A549 (cell line): ENCODE measurements around the gene DIP2C. TPM values are rescaled to one million over a fixed set of nuclear protein-coding genes. Genes with fewer than 3 reads are reported as not detected.

Experiments
- ATAC-seq, 2 experiments: fragments of 200-7000 bp in 1 of 2; fragments of >200 bp in 1 of 2; cut with Nextera tagmentation in 1 of 2; cut with Tn5 transposase in 1 of 2; 3 replicates each; pipeline versions ENCODE4 v1.8.0 to v1.9.1; 2018 to 2020; ENCODE audit warnings: mild to moderate bottlenecking in 1 of 2, moderate library complexity in 1 of 2
- CTCF ChIA-PET: fragments of 300-600 bp; sonication (Branson Sonifier 250); formaldehyde crosslinking; extraction: SDS; loops from one replicate; lab custom pipeline; 2021; ENCODE audit warnings: antibody characterized with exemption, inconsistent platforms; lab: Yijun Ruan, JAX
- POLR2A ChIA-PET: fragments of 350-600 bp; formaldehyde crosslinking; extraction: SDS; loops from one replicate; lab custom pipeline; 2021; ENCODE audit warnings: antibody characterized with exemption, inconsistent platforms; lab: Yijun Ruan, JAX
- DNase-seq, 2 experiments: peaks; one replicate each; pipeline versions ENCODE4 v3.0.0 to v3.0.0-alpha.2; 2011 to 2016; ENCODE audit warnings: low read depth in 1 of 2, low spot score in 1 of 2
- FAIRE-seq: peaks from 2 replicates; lab custom pipeline; 2011; peaks lifted over from hg19 to GRCh38; lab: Jason Lieb, UNC
- H3K27ac ChIP-seq, 2 experiments: fragments of >200 bp; sonication (Bioruptor Twin); formaldehyde crosslinking; 3 replicates each; pipeline ENCODE4 v1.5.1; 2016 to 2017
- H3K4me1 ChIP-seq: fragments of >200 bp; sonication (Bioruptor Twin); formaldehyde crosslinking; 3 replicates; pipeline ENCODE4 v1.6.1; 2016
- H3K4me2 ChIP-seq: fragments of >200 bp; sonication (Bioruptor Twin); formaldehyde crosslinking; 3 replicates; pipeline ENCODE4 v1.6.1; 2016
- H3K4me3 ChIP-seq: fragments of >200 bp; sonication (Bioruptor Twin); formaldehyde crosslinking; 3 replicates; pipeline ENCODE4 v1.5.1; 2016
- H3K9me3 ChIP-seq: fragments of >200 bp; sonication (Bioruptor Twin); formaldehyde crosslinking; 3 replicates; pipeline ENCODE4 v1.6.1; 2016
- BCL3 ChIP-seq: fragments of >200 bp; sonication (Bioruptor Twin); formaldehyde crosslinking; IDR thresholded peaks from 3 replicates; pipeline ENCODE4 v1.6.1; 2016
- CHD2 ChIP-seq: fragments of 150-350 bp; IDR thresholded peaks from 2 replicates; pipeline ENCODE4 v1.6.1; 2014; ENCODE audit warnings: low read length; ENCODE audit not compliant: partially characterized antibody
- FOSL2 ChIP-seq, 2 experiments: fragments of 450-650 bp in 1 of 2; fragments of >200 bp in 1 of 2; sonication (Bioruptor Twin) in 1 of 2; formaldehyde crosslinking; IDR thresholded peaks; 2 replicates each; pipeline versions ENCODE4 v1.5.0 to v1.6.1; 2016 to 2020; ENCODE audit warnings: mild to moderate bottlenecking in 1 of 2, moderate library complexity in 1 of 2
- HDAC2 ChIP-seq: fragments of 200-600 bp; sonication (generic); IDR thresholded peaks from 2 replicates; pipeline ENCODE4 v1.6.1; 2016
- HMGXB4 ChIP-seq: fragments of 250-450 bp; sonication (Bioruptor Pico); IDR thresholded peaks from 2 replicates; pipeline ENCODE4 v1.5.0; 2021; ENCODE audit warnings: mild to moderate bottlenecking, moderate library complexity, borderline replicate concordance
- HOXA7 ChIP-seq: fragments of 250-450 bp; sonication (Bioruptor Pico); IDR thresholded peaks from 2 replicates; pipeline ENCODE4 v1.5.0; 2020; ENCODE audit warnings: mild to moderate bottlenecking, moderate library complexity
- HOXB13 ChIP-seq: fragments of 250-450 bp; sonication (Bioruptor Pico); IDR thresholded peaks from 2 replicates; pipeline ENCODE4 v1.5.0; 2020; ENCODE audit warnings: low read depth, mild to moderate bottlenecking, moderate library complexity
- KDM1A ChIP-seq: fragments of 200-600 bp; sonication (generic); IDR thresholded peaks from 2 replicates; pipeline ENCODE4 v1.6.1; 2016; ENCODE audit warnings: low read depth, mild to moderate bottlenecking
- KDM5A ChIP-seq: fragments of 200-600 bp; sonication (generic); IDR thresholded peaks from 2 replicates; pipeline ENCODE4 v1.6.1; 2016; ENCODE audit warnings: antibody characterized with exemption, mild to moderate bottlenecking
- MAZ ChIP-seq: fragments of 150-350 bp; IDR thresholded peaks from 2 replicates; pipeline ENCODE4 v1.6.1; 2014; ENCODE audit warnings: antibody characterized with exemption, low read depth, low read length, borderline replicate concordance
- NPAS2 ChIP-seq: fragments of 250-450 bp; sonication (Bioruptor Pico); IDR thresholded peaks from 2 replicates; pipeline ENCODE4 v1.8.0; 2022; ENCODE audit warnings: mild to moderate bottlenecking, moderate library complexity, borderline replicate concordance
- NR3C1 ChIP-seq: fragments of >200 bp; sonication (Bioruptor Twin); formaldehyde crosslinking; IDR thresholded peaks from 3 replicates; pipeline ENCODE4 v1.6.1; 2017
- RAD21 ChIP-seq, 2 experiments: fragments of >200 bp in 1 of 2; sonication (Bioruptor Twin) in 1 of 2; formaldehyde crosslinking in 1 of 2; IDR thresholded peaks in 1 of 2; conservative IDR thresholded peaks in 1 of 2; 2 replicates in 1 of 2; 3 replicates in 1 of 2; pipeline ENCODE4 v1.6.1; 2012 to 2018; ENCODE audit warnings: inconsistent platforms in 1 of 2
- REST ChIP-seq: fragments of 200-600 bp; sonication (generic); IDR thresholded peaks from 2 replicates; pipeline ENCODE4 v1.6.1; 2016; ENCODE audit warnings: antibody characterized with exemption, mild to moderate bottlenecking, moderate library complexity
- RFX5 ChIP-seq: fragments of 450-650 bp; IDR thresholded peaks from 2 replicates; pipeline ENCODE4 v1.7.1; 2014; ENCODE audit warnings: antibody characterized with exemption, mild to moderate bottlenecking, moderate library complexity
- SREBF2 ChIP-seq: fragments of 450-650 bp; IDR thresholded peaks from 2 replicates; pipeline ENCODE4 v1.6.1; 2014; ENCODE audit warnings: mild to moderate bottlenecking, moderate library complexity
- TP53 ChIP-seq: fragments of 250-450 bp; sonication (Bioruptor Pico); IDR thresholded peaks from 2 replicates; pipeline ENCODE4 v1.5.0; 2021; ENCODE audit warnings: mild to moderate bottlenecking, moderate library complexity
- ZC3H11A ChIP-seq: fragments of 450-650 bp; IDR thresholded peaks from 2 replicates; pipeline ENCODE4 v1.6.1; 2014; ENCODE audit warnings: antibody characterized with exemption, mild to moderate bottlenecking
- ZNF302 ChIP-seq: fragments of 250-450 bp; sonication (Bioruptor Pico); IDR thresholded peaks from 2 replicates; pipeline ENCODE4 v1.9.0; 2021; ENCODE audit warnings: inconsistent platforms, mild to moderate bottlenecking, moderate library complexity
- WGBS: methylation state at CpG from one replicate; pipeline ENCODE4 v1.1.6; 2017; ENCODE audit errors: missing lambda C conversion rate; 5-methylcytosine and 5-hydroxymethylcytosine counted together
- polyA plus RNA-seq, 4 experiments: library from polyadenylated mRNA; depleted of rRNA in 3 of 4; stranded (reverse); fragments of >200 nt; fragmentation: RNase III in 1 of 4; extraction: RNeasy Plus Mini Kit Qiagen cat#74134 plus additional on column Dnase treatment in 1 of 4; gene quantifications; 2 replicates in 3 of 4; 3 replicates in 1 of 4; pipeline ENCODE4 v1.2.3, GENCODE V29; 2011 to 2017
- TF ChIP-seq, protein P1 (sequence below): IDR thresholded peaks from 2 replicates; pipeline ENCODE4 v1.6.1; 2012
- TF ChIP-seq, protein P2 (sequence below): fragments of >200 bp; sonication (Bioruptor Twin); formaldehyde crosslinking; IDR thresholded peaks from 2 replicates; pipeline ENCODE4 v1.6.1; 2016

DIP2C gene
- polyA plus RNA-seq, 2 of the 4 experiments (the other 2 are of a cell fraction), result 3.7 to 5.0 TPM

DNA sequence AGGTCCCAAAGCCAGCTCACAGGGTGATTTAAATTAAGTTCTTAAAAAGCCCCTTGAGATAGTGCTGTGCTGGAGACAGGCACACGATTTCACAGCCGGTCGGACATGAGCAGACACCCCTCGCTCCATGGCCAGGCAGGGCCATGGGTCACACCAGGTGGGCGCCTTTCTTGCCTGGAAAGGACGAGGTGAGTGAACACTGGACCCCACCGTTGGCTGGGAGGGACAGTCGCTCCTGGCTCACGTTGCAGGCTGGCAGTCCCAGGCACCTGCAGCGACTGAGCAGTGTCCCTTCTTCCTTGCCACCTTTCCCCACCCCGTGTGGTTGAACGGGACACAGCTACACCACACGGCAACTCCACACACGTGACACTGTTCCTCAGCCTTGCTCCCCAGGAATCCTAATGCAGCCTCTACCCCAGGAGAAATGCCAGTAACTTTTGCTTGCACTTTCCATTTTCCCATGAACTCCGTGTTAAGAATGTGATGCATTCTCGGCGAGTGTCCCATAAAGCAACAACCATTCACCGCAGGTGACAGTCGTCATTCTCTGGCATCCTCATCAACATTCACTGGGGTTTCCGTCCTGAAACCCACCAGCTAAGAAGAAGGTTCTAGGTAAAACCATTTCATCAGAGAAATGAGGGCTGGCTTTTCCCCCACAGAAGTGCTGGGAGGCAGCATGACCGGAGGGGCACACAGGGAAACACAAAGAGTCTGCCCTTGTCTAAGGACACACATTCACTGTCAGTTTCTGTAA lies 336.8 kb downstream of the DIP2C start (continued):
- TF ChIP-seq HMGXB4 (CRISPR knock-in tag) (no peak), CHD2 (no peak), ZNF302 (no peak), SREBF2 (no peak)

GRCh38 chr10:351770-352334 lies 337.6 kb downstream of the DIP2C start:
- ATAC-seq, result no peak
- CTCF ChIA-PET, result interaction anchor here (0.7 to 2.7 kb wide), 2 partner anchors 9 to 72 kb away, joined by 3 to 6 read pairs; no protein-coding TSS in a partner anchor
- Histone ChIP-seq H3K4me3 (no peak overlapping the region), H3K27ac (no peak overlapping the region), H3K9me3 (no peaks in the 10 kb centered on the region)
- 97% methylated on average over 9 of the region's 13 CpGs for WGBS
- DNase-seq, result no peak
- FAIRE-seq, result no peak
- POLR2A ChIA-PET, result no interaction called here
- no peak for TF ChIP-seq SREBF2
- TF ChIP-seq, all 56 proteins: peak for 0
- H3K4me1 ChIP-seq, result no peaks in the 10 kb centered on the region
- no peak overlapping the region for H3K4me2 ChIP-seq

GRCh38 chr10:350981-351501 lies 338.4 kb downstream of the DIP2C start:
- no peak overlapping the region for H3K27ac ChIP-seq
- TF ChIP-seq NPAS2 (CRISPR knock-in tag) (no peak), HDAC2 (no peak), FOSL2 (IDR thresholded peaks at IDR 0.05) (no peak), FOSL2 (CRISPR knock-in tag; IDR thresholded peaks at IDR 0.05) (no peak), ZC3H11A (no peak), HOXB13 (CRISPR knock-in tag) (no peak), SREBF2 (no peak), KDM5A (no peak), MAZ (no peak), BCL3 (no peak), RAD21 (conservative IDR thresholded peaks at IDR 0.05 in 1 of 2, IDR thresholded peaks at IDR 0.05 in 1 of 2) (no peak)
- TF ChIP-seq, all 56 proteins: peak for 0
- no peak for FAIRE-seq
- ChIA-PET CTCF (interaction anchor here (1.1 to 2.7 kb wide), 2 partner anchors 8 to 26 kb away, joined by 3 to 6 read pairs; no protein-coding TSS in a partner anchor), POLR2A (no interaction called here)
- no peaks in the 10 kb centered on the region for H3K4me1 ChIP-seq
- DNase-seq, result no peak
- 91% methylated on average over 35 of the region's 35 CpGs for WGBS
- no peak for ATAC-seq
- H3K4me2 ChIP-seq, result no peak overlapping the region
- no peaks in the 10 kb centered on the region for H3K9me3 ChIP-seq
- H3K4me3 ChIP-seq, result no peak overlapping the region

GRCh38 chr10:349081-349480 lies 340.4 kb downstream of the DIP2C start:
- TF ChIP-seq HOXB13 (CRISPR knock-in tag) (no peak), RFX5 (no peak), NPAS2 (CRISPR knock-in tag) (no peak), CHD2 (no peak), KDM1A (no peak), TP53 (CRISPR knock-in tag) (no peak), REST (no peak), HOXA7 (CRISPR knock-in tag) (no peak), NR3C1 (no peak)
- TF ChIP-seq, protein P1, sequence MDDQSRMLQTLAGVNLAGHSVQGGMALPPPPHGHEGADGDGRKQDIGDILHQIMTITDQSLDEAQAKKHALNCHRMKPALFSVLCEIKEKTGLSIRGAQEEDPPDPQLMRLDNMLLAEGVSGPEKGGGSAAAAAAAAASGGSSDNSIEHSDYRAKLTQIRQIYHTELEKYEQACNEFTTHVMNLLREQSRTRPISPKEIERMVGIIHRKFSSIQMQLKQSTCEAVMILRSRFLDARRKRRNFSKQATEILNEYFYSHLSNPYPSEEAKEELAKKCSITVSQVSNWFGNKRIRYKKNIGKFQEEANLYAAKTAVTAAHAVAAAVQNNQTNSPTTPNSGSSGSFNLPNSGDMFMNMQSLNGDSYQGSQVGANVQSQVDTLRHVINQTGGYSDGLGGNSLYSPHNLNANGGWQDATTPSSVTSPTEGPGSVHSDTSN, result no peak
- TF ChIP-seq, protein P2, sequence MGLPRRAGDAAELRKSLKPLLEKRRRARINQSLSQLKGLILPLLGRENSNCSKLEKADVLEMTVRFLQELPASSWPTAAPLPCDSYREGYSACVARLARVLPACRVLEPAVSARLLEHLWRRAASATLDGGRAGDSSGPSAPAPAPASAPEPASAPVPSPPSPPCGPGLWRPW, result no peak

More at GRCh38 chr10:349081-349480, 340.4 kb downstream of the DIP2C start:
- no peak overlapping the region for H3K4me3 ChIP-seq
- 90% methylated on average over 23 of the region's 24 CpGs for WGBS
- no peak overlapping the region for H3K27ac ChIP-seq
- H3K4me1 ChIP-seq, result no peaks in the 10 kb centered on the region
- ChIA-PET POLR2A (no interaction called here), CTCF (interaction anchor here (1.0 kb wide), 1 partner anchor 22 kb away, joined by 3 read pairs; no protein-coding TSS in a partner anchor)
- FAIRE-seq (no peak), DNase-seq (no peak), ATAC-seq (no peak)
- H3K9me3 ChIP-seq, result no peaks in the 10 kb centered on the region
- H3K4me2 ChIP-seq, result no peak overlapping the region
